Measurements from ENCODE around the gene TGDS.

TGDS gene

GRCh38 chr13:94548821-94549231 lies 47.1 kb downstream of the TGDS start:
- DNase-seq (ENCODE audit: low read depth, low spot score), result peak; percentile 47
- H3K4me3 ChIP-seq (ENCODE audit: low read depth, low read length), result peak overlapping the region; percentile 81
- in situ Hi-C loops (cut with HindIII; ENCODE audit: low sequenced_read_pairs), result no loop called here
- TF ChIP-seq, protein P1, sequence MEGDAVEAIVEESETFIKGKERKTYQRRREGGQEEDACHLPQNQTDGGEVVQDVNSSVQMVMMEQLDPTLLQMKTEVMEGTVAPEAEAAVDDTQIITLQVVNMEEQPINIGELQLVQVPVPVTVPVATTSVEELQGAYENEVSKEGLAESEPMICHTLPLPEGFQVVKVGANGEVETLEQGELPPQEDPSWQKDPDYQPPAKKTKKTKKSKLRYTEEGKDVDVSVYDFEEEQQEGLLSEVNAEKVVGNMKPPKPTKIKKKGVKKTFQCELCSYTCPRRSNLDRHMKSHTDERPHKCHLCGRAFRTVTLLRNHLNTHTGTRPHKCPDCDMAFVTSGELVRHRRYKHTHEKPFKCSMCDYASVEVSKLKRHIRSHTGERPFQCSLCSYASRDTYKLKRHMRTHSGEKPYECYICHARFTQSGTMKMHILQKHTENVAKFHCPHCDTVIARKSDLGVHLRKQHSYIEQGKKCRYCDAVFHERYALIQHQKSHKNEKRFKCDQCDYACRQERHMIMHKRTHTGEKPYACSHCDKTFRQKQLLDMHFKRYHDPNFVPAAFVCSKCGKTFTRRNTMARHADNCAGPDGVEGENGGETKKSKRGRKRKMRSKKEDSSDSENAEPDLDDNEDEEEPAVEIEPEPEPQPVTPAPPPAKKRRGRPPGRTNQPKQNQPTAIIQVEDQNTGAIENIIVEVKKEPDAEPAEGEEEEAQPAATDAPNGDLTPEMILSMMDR (IDR thresholded peaks at IDR 0.05; ENCODE audit: low read depth, low read length), result no peak

GRCh38 chr13:94548382-94548781 lies 47.6 kb downstream of the TGDS start:
- DNase-seq (ENCODE audit: low read depth, low spot score), result peak; percentile 4

DNA sequence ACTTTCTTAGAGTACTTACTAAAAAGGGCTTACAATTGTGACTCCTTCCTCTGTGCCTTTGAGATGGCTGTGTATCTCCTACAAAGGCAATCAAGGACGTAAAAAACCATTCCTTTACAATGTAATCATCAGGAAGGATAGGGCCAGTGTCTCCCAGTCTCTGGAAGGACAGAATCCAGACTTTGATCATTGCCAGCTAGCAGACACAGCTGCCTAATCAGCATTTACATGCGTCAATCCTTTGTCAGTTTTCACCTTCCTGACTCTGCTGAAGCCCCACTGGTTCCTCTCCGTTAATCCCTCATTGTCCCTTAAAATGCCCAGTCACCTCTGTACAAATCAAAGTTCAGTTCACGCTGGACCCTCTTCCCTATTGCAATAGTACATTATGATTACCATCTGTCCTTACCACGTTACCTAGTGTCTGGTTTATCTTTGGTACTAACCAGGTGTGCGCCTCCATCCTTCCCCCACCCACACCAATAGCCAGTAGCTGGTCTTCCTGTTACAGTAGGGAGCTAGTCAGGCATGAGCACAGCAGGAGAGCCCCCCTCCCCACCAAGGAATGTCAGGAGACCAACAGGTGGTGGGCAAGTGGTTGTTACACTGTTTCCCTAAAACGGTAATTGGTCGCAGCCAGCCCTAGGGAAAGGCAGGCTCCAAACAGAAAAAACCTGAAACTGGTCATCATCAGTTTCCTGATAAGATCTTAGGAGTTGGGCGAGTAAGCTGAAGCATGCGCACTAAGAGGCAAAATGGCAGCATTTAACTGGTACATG lies 49.7 kb downstream of the TGDS start:
- no peak overlapping the region for H3K4me3 ChIP-seq (ENCODE audit: low read depth, low read length)
- TF ChIP-seq, protein P1 (IDR thresholded peaks at IDR 0.05; ENCODE audit: low read depth, low read length), result no peak
- in situ Hi-C loops (cut with HindIII; ENCODE audit: low sequenced_read_pairs), result no loop called here
- DNase-seq (ENCODE audit: low read depth, low spot score), result no peak

More at GRCh38 chr13:94548382-94548781, 47.6 kb downstream of the TGDS start:
- in situ Hi-C loops (cut with HindIII; ENCODE audit: low sequenced_read_pairs), result no loop called here
- peak overlapping the region; percentile 81 for H3K4me3 ChIP-seq (ENCODE audit: low read depth, low read length)
- TF ChIP-seq, protein P1 (IDR thresholded peaks at IDR 0.05; ENCODE audit: low read depth, low read length), result no peak

DNA sequence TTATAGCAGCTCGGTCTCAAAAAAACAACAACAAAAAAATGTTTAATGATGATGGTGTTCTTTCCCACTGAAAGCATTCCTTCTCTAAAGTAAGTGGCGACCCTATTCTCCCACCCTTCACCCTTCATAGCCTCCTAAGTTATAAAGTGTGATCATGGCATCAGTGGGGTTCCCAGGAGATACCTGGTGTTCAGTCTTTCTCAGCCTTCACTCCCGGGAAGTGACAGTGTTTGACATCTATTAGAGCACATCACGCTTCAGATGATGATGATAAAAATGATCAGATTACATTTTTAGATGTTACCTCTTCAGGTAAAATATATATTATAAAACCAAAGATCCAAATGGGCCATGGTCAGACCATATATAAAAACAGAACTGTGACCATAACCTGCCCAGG lies 51.0 kb downstream of the TGDS start:
- TF ChIP-seq, protein P1 (IDR thresholded peaks at IDR 0.05; ENCODE audit: low read depth, low read length), result no peak
- no peak overlapping the region for H3K4me3 ChIP-seq (ENCODE audit: low read depth, low read length)
- no peak for DNase-seq (ENCODE audit: low read depth, low spot score)
- in situ Hi-C loops (cut with HindIII; ENCODE audit: low sequenced_read_pairs), result no loop called here

DNA sequence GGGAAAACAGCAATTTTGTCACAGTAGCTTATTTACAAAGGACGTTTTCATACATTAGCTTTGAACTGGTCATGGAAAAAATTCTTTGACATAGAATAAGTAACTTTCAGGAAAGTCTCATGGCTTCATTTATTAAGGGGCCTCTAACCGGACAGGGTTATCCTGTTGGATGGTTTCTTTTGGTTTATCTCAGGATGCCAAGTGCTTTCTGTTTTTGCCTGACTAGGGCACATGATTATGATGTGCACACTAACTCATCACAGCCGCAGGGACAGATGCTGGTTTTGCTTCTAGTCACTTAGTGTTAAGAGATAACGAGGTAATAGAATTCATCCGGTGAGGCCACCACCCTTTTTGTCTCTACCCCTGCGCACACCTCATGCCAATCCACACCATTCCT lies 53.0 kb downstream of the TGDS start:
- TF ChIP-seq, protein P1 (IDR thresholded peaks at IDR 0.05; ENCODE audit: low read depth, low read length), result no peak
- DNase-seq (ENCODE audit: low read depth, low spot score), result no peak
- H3K4me3 ChIP-seq (ENCODE audit: low read depth, low read length), result no peak overlapping the region
- in situ Hi-C loops (cut with HindIII; ENCODE audit: low sequenced_read_pairs), result no loop called here

- TF ChIP-seq, protein P1 (IDR thresholded peaks at IDR 0.05; ENCODE audit: low read depth, low read length), result no peak
- no peak for DNase-seq (ENCODE audit: low read depth, low spot score)
- in situ Hi-C loops (cut with HindIII; ENCODE audit: low sequenced_read_pairs), result no loop called here
- no peak overlapping the region for H3K4me3 ChIP-seq (ENCODE audit: low read depth, low read length)
Measured at GRCh38 chr13:94537740-94538630, 58.0 kb downstream of the TGDS start.

Measured in astrocyte of the spinal cord (primary cell).